ENCODE measurements around the gene ARFGEF2. TPM values are rescaled to one million over a fixed set of nuclear protein-coding genes. Genes with fewer than 3 reads are reported as not detected.

ARFGEF2 gene
- polyA plus RNA-seq, 1 donor (not counting 4 experiments of a cell fraction or from before 2014, with no cell fraction given), result 19.2 TPM

DNA sequence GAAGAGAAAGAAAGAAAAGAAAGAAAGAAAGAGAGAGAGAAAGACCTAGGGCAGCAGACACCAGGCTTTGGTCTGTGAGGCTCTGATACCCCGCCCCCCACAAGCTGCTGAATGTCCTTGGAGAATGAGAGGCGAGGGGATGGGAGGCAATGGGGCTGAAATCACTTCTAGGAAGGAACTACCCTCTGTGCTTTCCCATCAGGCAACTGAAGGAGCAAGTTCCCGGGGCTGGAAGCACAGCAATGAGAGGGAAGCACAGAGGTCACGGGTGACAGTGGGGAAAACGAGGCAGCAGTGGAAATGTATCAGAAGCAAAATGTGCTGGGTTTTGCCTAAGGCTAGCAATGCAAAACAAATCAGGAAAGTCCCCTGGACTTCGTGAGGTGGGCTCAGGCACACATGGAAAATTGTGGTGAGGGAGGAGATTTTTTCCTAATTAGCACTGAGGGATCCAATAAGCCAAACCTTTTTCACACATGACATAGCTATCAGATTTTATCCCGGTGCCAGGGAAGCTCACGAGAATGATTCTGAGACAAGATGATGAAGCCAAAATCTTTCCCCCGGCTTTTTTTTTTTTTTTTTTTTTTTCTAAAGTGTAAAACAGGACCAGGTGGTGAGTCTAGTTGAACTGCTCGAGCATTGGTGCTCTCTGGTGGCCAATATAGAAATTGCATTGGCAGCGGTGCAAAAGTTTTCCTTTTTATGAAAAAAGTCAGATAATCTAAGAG, 16.8 kb upstream of the ARFGEF2 start:
- Histone ChIP-seq H3K36me3 (ENCODE audit: control insufficient read depth in 2 of 2, extremely low read depth in 1 of 2, insufficient read depth in 2 of 2, low read length in 2 of 2) (no peaks in the 10 kb centered on the region), H3K9me1 (ENCODE audit: control insufficient read depth, extremely low read depth, insufficient read depth, low read length) (no peaks in the 10 kb centered on the region), H3K9me3 (ENCODE audit: control insufficient read depth, low read depth, low read length) (no peaks in the 10 kb centered on the region), H3K4me1 (ENCODE audit: control insufficient read depth, extremely low read depth, insufficient read depth, low read length) (no peaks in the 10 kb centered on the region), H2AFZ (ENCODE audit: control insufficient read depth, low read length) (no peak overlapping the region), H4K20me1 (ENCODE audit: control insufficient read depth, extremely low read depth, insufficient read depth, low read length) (no peaks in the 10 kb centered on the region), H3K4me3 (ENCODE audit: control insufficient read depth in 2 of 3, extremely low read depth in 1 of 3, insufficient read depth in 2 of 3, low read depth in 1 of 3, low read length in 3 of 3) (no peak overlapping the region), H3K4me2 (ENCODE audit: control insufficient read depth, extremely low read depth, insufficient read depth, low read depth, low read length) (no peak overlapping the region), H3K79me2 (ENCODE audit: control insufficient read depth, insufficient read depth, low read length) (no peaks in the 10 kb centered on the region), H3K27ac (ENCODE audit: control insufficient read depth, insufficient read depth, low read length) (no peak overlapping the region), H3K9ac (ENCODE audit: control insufficient read depth, extremely low read depth, insufficient read depth, low read length) (no peak overlapping the region), H3K27me3 (ENCODE audit: control insufficient read depth, extremely low read depth, insufficient read depth, low read length) (no peaks in the 10 kb centered on the region)
- dilution Hi-C loops (cut with MboI; ENCODE audit: extremely low pct_ligation_motif_present, low sequenced_read_pairs), result loop anchor here (25.0 kb wide), 1 partner anchor 242 kb away; no protein-coding TSS in a partner anchor
- TF ChIP-seq EZH2 (IDR thresholded peaks at IDR 0.05; ENCODE audit: low read length), result no peak
- TF ChIP-seq, protein P1, sequence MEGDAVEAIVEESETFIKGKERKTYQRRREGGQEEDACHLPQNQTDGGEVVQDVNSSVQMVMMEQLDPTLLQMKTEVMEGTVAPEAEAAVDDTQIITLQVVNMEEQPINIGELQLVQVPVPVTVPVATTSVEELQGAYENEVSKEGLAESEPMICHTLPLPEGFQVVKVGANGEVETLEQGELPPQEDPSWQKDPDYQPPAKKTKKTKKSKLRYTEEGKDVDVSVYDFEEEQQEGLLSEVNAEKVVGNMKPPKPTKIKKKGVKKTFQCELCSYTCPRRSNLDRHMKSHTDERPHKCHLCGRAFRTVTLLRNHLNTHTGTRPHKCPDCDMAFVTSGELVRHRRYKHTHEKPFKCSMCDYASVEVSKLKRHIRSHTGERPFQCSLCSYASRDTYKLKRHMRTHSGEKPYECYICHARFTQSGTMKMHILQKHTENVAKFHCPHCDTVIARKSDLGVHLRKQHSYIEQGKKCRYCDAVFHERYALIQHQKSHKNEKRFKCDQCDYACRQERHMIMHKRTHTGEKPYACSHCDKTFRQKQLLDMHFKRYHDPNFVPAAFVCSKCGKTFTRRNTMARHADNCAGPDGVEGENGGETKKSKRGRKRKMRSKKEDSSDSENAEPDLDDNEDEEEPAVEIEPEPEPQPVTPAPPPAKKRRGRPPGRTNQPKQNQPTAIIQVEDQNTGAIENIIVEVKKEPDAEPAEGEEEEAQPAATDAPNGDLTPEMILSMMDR (optimal IDR thresholded peaks at IDR 0.05 in 1 of 3, IDR thresholded peaks at IDR 0.05 in 1 of 3, conservative IDR thresholded peaks at IDR 0.05 in 1 of 3; ENCODE audit: extremely low read depth in 1 of 3, insufficient read depth in 2 of 3, low read length in 3 of 3), result peak; percentile 64 to 74 (median 71)
- FAIRE-seq (no peak), DNase-seq (ENCODE audit: low read depth, low spot score) (no peak)

DNA sequence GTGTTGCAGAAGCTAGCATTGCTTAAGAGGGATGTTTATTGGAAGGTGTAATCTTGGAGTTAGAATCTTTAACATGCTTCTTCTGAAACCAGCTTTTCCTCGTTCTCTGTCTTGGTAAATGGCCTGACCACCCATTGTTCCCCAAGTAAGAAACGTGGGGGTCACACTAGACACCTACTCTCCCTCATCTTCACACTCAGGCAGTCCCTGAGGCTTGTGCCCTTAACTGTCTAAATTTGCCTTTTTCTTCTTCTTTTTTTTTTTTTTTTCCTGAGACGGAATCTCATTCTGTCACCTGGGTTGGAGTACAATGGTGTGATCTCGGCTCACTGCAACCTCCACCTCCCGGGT, 16.2 kb upstream of the ARFGEF2 start:
- Histone ChIP-seq H3K4me1 (ENCODE audit: control insufficient read depth, extremely low read depth, insufficient read depth, low read length) (no peaks in the 10 kb centered on the region), H3K27me3 (ENCODE audit: control insufficient read depth, extremely low read depth, insufficient read depth, low read length) (no peaks in the 10 kb centered on the region), H3K4me2 (ENCODE audit: control insufficient read depth, extremely low read depth, insufficient read depth, low read depth, low read length) (no peak overlapping the region), H3K4me3 (ENCODE audit: control insufficient read depth in 2 of 3, extremely low read depth in 1 of 3, insufficient read depth in 2 of 3, low read depth in 1 of 3, low read length in 3 of 3) (no peak overlapping the region), H4K20me1 (ENCODE audit: control insufficient read depth, extremely low read depth, insufficient read depth, low read length) (no peaks in the 10 kb centered on the region), H3K27ac (ENCODE audit: control insufficient read depth, insufficient read depth, low read length) (no peak overlapping the region), H3K36me3 (ENCODE audit: control insufficient read depth in 2 of 2, extremely low read depth in 1 of 2, insufficient read depth in 2 of 2, low read length in 2 of 2) (no peaks in the 10 kb centered on the region), H3K9me3 (ENCODE audit: control insufficient read depth, low read depth, low read length) (no peaks in the 10 kb centered on the region), H3K9ac (ENCODE audit: control insufficient read depth, extremely low read depth, insufficient read depth, low read length) (no peak overlapping the region), H3K9me1 (ENCODE audit: control insufficient read depth, extremely low read depth, insufficient read depth, low read length) (no peaks in the 10 kb centered on the region), H2AFZ (ENCODE audit: control insufficient read depth, low read length) (no peak overlapping the region), H3K79me2 (ENCODE audit: control insufficient read depth, insufficient read depth, low read length) (no peaks in the 10 kb centered on the region)
- FAIRE-seq (no peak), DNase-seq (ENCODE audit: low read depth, low spot score) (no peak)
- TF ChIP-seq, protein P1 (optimal IDR thresholded peaks at IDR 0.05 in 1 of 3, IDR thresholded peaks at IDR 0.05 in 1 of 3, conservative IDR thresholded peaks at IDR 0.05 in 1 of 3; ENCODE audit: extremely low read depth in 1 of 3, insufficient read depth in 2 of 3, low read length in 3 of 3), result no peak
- no peak for TF ChIP-seq EZH2 (IDR thresholded peaks at IDR 0.05; ENCODE audit: low read length)
- dilution Hi-C loops (cut with MboI; ENCODE audit: extremely low pct_ligation_motif_present, low sequenced_read_pairs), result loop anchor here (25.0 kb wide), 1 partner anchor 243 kb away; no protein-coding TSS in a partner anchor

Measured in keratinocyte (primary cell).